DND-41 (cell line): ENCODE data around the gene GP9.

Experiments used
- CTCF ChIP-seq: IDR thresholded peaks from 2 replicates; pipeline ENCODE4 v1.5.1; 2012; ENCODE audit warnings: borderline replicate concordance, low read length, moderate library complexity, mild to moderate bottlenecking; ENCODE audit not compliant: poor library complexity, severe bottlenecking; ENCODE audit errors: extremely low read depth
- EZH2 ChIP-seq: IDR thresholded peaks from 3 replicates; pipeline ENCODE4 v1.6.1; 2012; ENCODE audit warnings: borderline replicate concordance, low read depth, mild to moderate bottlenecking, moderate library complexity, low read length, inconsistent platforms; ENCODE audit not compliant: severe bottlenecking

DNA sequence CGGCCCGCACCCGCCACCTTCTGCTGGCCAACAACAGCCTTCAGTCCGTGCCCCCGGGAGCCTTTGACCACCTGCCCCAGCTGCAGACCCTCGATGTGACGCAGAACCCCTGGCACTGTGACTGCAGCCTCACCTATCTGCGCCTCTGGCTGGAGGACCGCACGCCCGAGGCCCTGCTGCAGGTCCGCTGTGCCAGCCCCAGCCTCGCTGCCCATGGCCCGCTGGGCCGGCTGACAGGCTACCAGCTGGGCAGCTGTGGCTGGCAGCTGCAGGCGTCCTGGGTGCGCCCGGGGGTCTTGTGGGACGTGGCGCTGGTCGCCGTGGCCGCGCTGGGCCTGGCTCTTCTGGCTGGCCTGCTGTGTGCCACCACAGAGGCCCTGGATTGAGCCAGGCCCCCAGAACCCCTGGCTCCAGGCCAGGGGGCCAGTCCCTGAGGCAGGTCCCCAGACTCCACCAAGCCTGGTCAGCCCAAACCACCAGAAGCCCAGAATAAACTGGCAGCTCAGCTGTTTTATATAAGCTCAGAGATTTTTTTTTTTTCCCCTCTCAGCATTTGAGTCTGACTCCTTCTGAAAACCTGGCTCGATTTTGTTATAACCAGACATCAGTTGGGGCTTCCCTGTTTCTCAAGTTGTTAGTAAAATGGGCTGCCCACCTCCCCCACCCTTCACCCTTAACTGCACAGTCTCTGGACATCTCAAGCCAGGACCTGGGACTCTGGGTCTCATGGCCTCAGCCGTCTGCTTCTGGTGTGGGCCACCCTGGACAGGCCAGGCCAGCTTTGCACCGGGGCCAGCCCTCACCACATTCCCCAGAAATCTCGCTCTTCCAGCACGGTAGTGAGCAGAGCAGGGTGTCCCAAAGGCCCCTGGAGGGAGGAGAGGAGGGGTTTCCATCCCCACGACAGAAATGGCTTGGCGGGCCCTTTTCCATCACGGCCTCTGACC, 1.6 kb downstream of the GP9 start:
- TF ChIP-seq CTCF (no peak), EZH2 (no peak)
